K562 (cell line): Measurements from ENCODE around the gene UNC119. TPM values are rescaled to one million over a fixed set of nuclear protein-coding genes. Genes with fewer than 3 reads are reported as not detected.

Experiments used
- ATAC-seq: fragments of 200-7000 bp; cut with Tn5 transposase; 3 replicates; pipeline ENCODE4 v1.9.1; 2020; ENCODE audit warnings: moderate library complexity
- BruUV-seq: library from RNA; stranded (reverse); fragments of 400-500 nt; replicated peaks from 2 replicates; lab custom pipeline; 2021; lab: Mats Ljungman, UMichigan
- CTCF ChIA-PET: fragments of 300-600 bp; formaldehyde crosslinking; extraction: SDS; loops from one replicate; lab custom pipeline; 2021; ENCODE audit warnings: low intra/inter-chr PET ratio; lab: Yijun Ruan, JAX
- POLR2A ChIA-PET: fragments of 300-600, 350-650 bp; sonication (Branson Sonifier 250); formaldehyde crosslinking; extraction: SDS; loops from one replicate; lab custom pipeline; 2021; ENCODE audit warnings: antibody characterized with exemption, inconsistent platforms; lab: Yijun Ruan, JAX
- DNase-seq, 4 experiments: peaks; one replicate each; pipeline versions ENCODE4 v3.0.0 to v3.0.0-alpha.2; 2011 to 2018; ENCODE audit warnings: low spot score in 3 of 4, mixed read lengths in 3 of 4; ENCODE audit errors: extremely low read depth in 1 of 4
- FAIRE-seq: peaks from 2 replicates; lab custom pipeline; 2011; peaks lifted over from hg19 to GRCh38; lab: Jason Lieb, UNC
- H2AFZ ChIP-seq: 2 replicates; pipeline ENCODE4 v1.6.0; 2011; ENCODE audit warnings: low read depth, low read length, control low read depth, inconsistent platforms
- H3K27ac ChIP-seq: fragments of 200-600 bp; 3 replicates; pipeline ENCODE4 v1.8.0; 2011; ENCODE audit warnings: low read depth, mild to moderate bottlenecking, control low read depth, inconsistent platforms, low read length, moderate library complexity, mixed read lengths; ENCODE audit errors: extremely low read depth
- H3K27me3 ChIP-seq, 2 experiments: fragments of 300-600 bp in 1 of 2; 2 replicates in 1 of 2; 3 replicates in 1 of 2; pipeline versions ENCODE4 v1.6.0 to v1.8.0; 2011; ENCODE audit warnings: inconsistent platforms in 2 of 2, low read length in 2 of 2, mild to moderate bottlenecking in 1 of 2, mixed read lengths in 1 of 2, moderate library complexity in 1 of 2; ENCODE audit not compliant: control insufficient read depth in 2 of 2, insufficient read depth in 2 of 2
- H3K36me3 ChIP-seq: fragments of 300-600 bp; 3 replicates; pipeline ENCODE4 v1.8.0; 2011; ENCODE audit warnings: mild to moderate bottlenecking, low read length, inconsistent platforms; ENCODE audit not compliant: control insufficient read depth, insufficient read depth
- H3K4me1 ChIP-seq, 2 experiments: fragments of 200-600 bp in 1 of 2; replicated peaks in 1 of 2; 2 replicates in 1 of 2; 3 replicates in 1 of 2; pipeline versions ENCODE4 v1.5.1 to v1.8.0; 2011; ENCODE audit warnings: inconsistent platforms in 2 of 2, low read length in 2 of 2, mild to moderate bottlenecking in 1 of 2, mixed read lengths in 1 of 2, moderate library complexity in 1 of 2; ENCODE audit not compliant: control insufficient read depth in 2 of 2, insufficient read depth in 2 of 2
- H3K4me2 ChIP-seq: 2 replicates; pipeline ENCODE4 v1.6.1; 2011; ENCODE audit warnings: low read length, control low read depth, inconsistent platforms, mixed read lengths; ENCODE audit not compliant: insufficient read depth
- H3K4me3 ChIP-seq: fragments of 200-600 bp; sonication (generic), shearing (Covaris generic); 2 replicates; pipeline ENCODE4 v1.5.1; 2016; ENCODE audit warnings: control low read depth, inconsistent platforms
- H3K79me2 ChIP-seq: fragments of 200-600 bp; 3 replicates; pipeline ENCODE4 v1.8.0; 2011; ENCODE audit warnings: low read length, inconsistent platforms; ENCODE audit not compliant: control insufficient read depth, insufficient read depth
- H3K9ac ChIP-seq, 2 experiments: 2 replicates each; pipeline versions ENCODE4 v1.6.0 to v1.6.1; 2011; ENCODE audit warnings: low read depth in 2 of 2, low read length in 2 of 2, control low read depth in 1 of 2, inconsistent platforms in 1 of 2, mild to moderate bottlenecking in 1 of 2, mixed read lengths in 1 of 2; ENCODE audit not compliant: insufficient read depth in 1 of 2
- H3K9me1 ChIP-seq: one replicate; pipeline ENCODE4 v1.6.0; 2011; ENCODE audit warnings: inconsistent platforms, mild to moderate bottlenecking, low read length, moderate library complexity; ENCODE audit not compliant: control insufficient read depth, insufficient read depth
- H3K9me3 ChIP-seq: replicated peaks from 2 replicates; pipeline ENCODE4 v1.5.1; 2011; ENCODE audit warnings: low read depth, low read length, inconsistent platforms; ENCODE audit not compliant: control insufficient read depth, insufficient read depth
- H4K20me1 ChIP-seq: replicated peaks from 2 replicates; pipeline ENCODE4 v1.6.1; 2011; ENCODE audit warnings: low read length, inconsistent platforms, mixed read lengths; ENCODE audit not compliant: control insufficient read depth, insufficient read depth
- NONO ChIP-seq, 2 experiments: fragments of 200-400 bp in 1 of 2; fragments of 450-650 bp in 1 of 2; formaldehyde crosslinking in 1 of 2; IDR thresholded peaks; 2 replicates each; pipeline ENCODE4 v1.6.1; 2017; ENCODE audit warnings: low read depth in 2 of 2, mild to moderate bottlenecking in 2 of 2, moderate library complexity in 2 of 2, low read length in 1 of 2
- RBBP5 ChIP-seq: fragments of 200-600 bp; sonication (generic); IDR thresholded peaks from 2 replicates; pipeline ENCODE4 v1.6.1; 2012; ENCODE audit warnings: borderline replicate concordance, mild to moderate bottlenecking, low read length, control low read depth, inconsistent platforms; ENCODE audit not compliant: insufficient read depth, poor library complexity, severe bottlenecking
- SETDB1 ChIP-seq: IDR thresholded peaks from one replicate; pipeline ENCODE4 v1.6.1; 2012; ENCODE audit warnings: low read length, control low read depth, inconsistent platforms
- ZNF384 ChIP-seq: IDR thresholded peaks from 2 replicates; pipeline ENCODE4 v1.6.1; 2012; ENCODE audit warnings: low read depth, low read length, improper control_type of control experiment
- ZNF407 ChIP-seq: fragments of 450-650 bp; IDR thresholded peaks from 2 replicates; pipeline ENCODE4 v1.6.1; 2016; ENCODE audit warnings: low read depth
- ZNF707 ChIP-seq: fragments of 250-450 bp; sonication (Bioruptor Pico); conservative IDR thresholded peaks from 2 replicates; pipeline ENCODE4 v1.8.0; 2022; ENCODE audit warnings: inconsistent platforms, mild to moderate bottlenecking, moderate library complexity
- WGBS: fragments of 100-300 bp; shearing (Covaris generic); methylation state at CpG from one replicate; pipeline ENCODE4 v1.1.6; 2016; ENCODE audit warnings: low coverage, mixed read lengths; ENCODE audit not compliant: insufficient coverage; ENCODE audit errors: missing lambda C conversion rate; 5-methylcytosine and 5-hydroxymethylcytosine counted together
- in situ Hi-C: fragments of 300-500 bp; cut with MboI; formaldehyde crosslinking; loops from 4 replicates; pipeline ENCODE4 v1.15.0; 2018; ENCODE audit warnings: inconsistent platforms, mixed read lengths
- intact Hi-C: fragments of 100-400 bp; cut with micrococcal nuclease; formaldehyde crosslinking; loops from 2 replicates; pipeline ENCODE4 v1.14.2; 2022
- polyA plus RNA-seq, 8 experiments: library from polyadenylated mRNA; depleted of rRNA in 4 of 8; stranded (reverse) in 5 of 8; unstranded in 3 of 8; fragments of >200 nt; fragmentation: Nextera tagmentation in 2 of 8; fragmentation: Illumina TruSeq in 1 of 8; extraction: Ambion mirVana in 2 of 8; extraction: Trizol in 1 of 8; gene quantifications; 2 replicates each; pipeline versions ENCODE4 v1.2.1 to v1.2.3, GENCODE V29; 2011 to 2014; ENCODE audit warnings: inconsistent platforms in 1 of 8, missing spikeins in 1 of 8
- total RNA-seq, 7 experiments: library from RNA; depleted of rRNA in 6 of 7; stranded (reverse); fragments of >200 nt in 6 of 7; fragmentation: Illumina TruSeq in 2 of 7; extraction: Trizol in 2 of 7; gene quantifications; 2 replicates each; pipeline versions ENCODE4 v1.2.1 to v1.2.3, GENCODE V29; 2011 to 2021; ENCODE audit warnings: low replicate concordance in 1 of 7

Gene UNC119
- total and polyA plus RNA-seq, 9 of the 15 experiments (the other 6 are each of a cell fraction or from before 2014, with no cell fraction given), result 0.37 to 47.7 (median 16.3) TPM

GRCh38 chr17:28523876-28524275, 28.5 kb downstream of the UNC119 start:
- Histone ChIP-seq H3K9me1 (no peaks in the 10 kb centered on the region), H3K27me3 (peaks cover 3 to 25% of the 10 kb centered on the region in 2 experiments; a peak in 3 of 5 replicates), H3K4me1 (peaks cover 29 to 58% of the 10 kb centered on the region in 2 experiments; a peak in 4 of 5 replicates), H3K9me3 (peaks cover 8% of the 10 kb centered on the region), H3K79me2 (no peaks in the 10 kb centered on the region), H3K36me3 (no peaks in the 10 kb centered on the region), H2AFZ (no peak overlapping the region), H4K20me1 (no peaks in the 10 kb centered on the region), H3K4me3 (no peak overlapping the region), H3K4me2 (no peak overlapping the region), H3K27ac (no peak overlapping the region), H3K9ac (no peak overlapping the region; a peak in 1 of 4 replicates)
- 25% methylated on average over 14 of the region's 15 CpGs for WGBS
- ChIA-PET POLR2A (interaction anchor here (0.6 kb wide), 1 partner anchor 549 kb away, joined by 3 read pairs; no protein-coding TSS in a partner anchor), CTCF (no interaction called here)
- no peak for TF ChIP-seq ZNF707
- no peak for TF ChIP-seq NONO (IDR thresholded peaks at IDR 0.05; ENCODE audit: low read depth in 2 of 2, low read length in 1 of 2)
- TF ChIP-seq RBBP5, result no peak
- no peak for TF ChIP-seq ZNF384
- no peak for TF ChIP-seq SETDB1
- TF ChIP-seq ZNF407, result no peak
- FAIRE-seq (no peak), DNase-seq (no peak), ATAC-seq (no peak)
- intact Hi-C loops, result no loop called here
- no TSS peak for BruUV-seq
- in situ Hi-C loops, result no loop called here
